HepG2 (cell line): ENCODE measurements around the gene IL1RAPL1. TPM values are rescaled to one million over a fixed set of nuclear protein-coding genes. Genes with fewer than 3 reads are reported as not detected.

Experiments used
- ATAC-seq: fragments of 200-7000 bp; cut with Tn5 transposase; 3 replicates; pipeline ENCODE4 v1.9.1; 2020; ENCODE audit warnings: mild to moderate bottlenecking, moderate library complexity
- BruUV-seq: library from RNA; stranded (reverse); fragments of 400-500 nt; replicated peaks from 2 replicates; lab custom pipeline; 2021; lab: Mats Ljungman, UMichigan
- CTCF ChIA-PET: fragments of 300-600 bp; formaldehyde crosslinking; extraction: SDS; loops from one replicate; lab custom pipeline; 2021; ENCODE audit warnings: low total read pairs, inconsistent platforms, low intra/inter-chr PET ratio; lab: Yijun Ruan, JAX
- POLR2A ChIA-PET: fragments of 350-600 bp; sonication (Branson Sonifier 250); formaldehyde crosslinking; loops from one replicate; lab custom pipeline; 2020; ENCODE audit warnings: antibody characterized with exemption, inconsistent platforms; lab: Yijun Ruan, JAX
- DNase-seq: peaks from one replicate; pipeline ENCODE4 v3.0.0-alpha.2; 2015; ENCODE audit warnings: low spot score
- FAIRE-seq: peaks from 3 replicates; lab custom pipeline; 2011; peaks lifted over from hg19 to GRCh38; lab: Jason Lieb, UNC
- H2AFZ ChIP-seq: one replicate; pipeline ENCODE4 v1.6.1; 2011; ENCODE audit warnings: low read length, inconsistent platforms
- H3K27ac ChIP-seq: fragments of 300-600 bp; 3 replicates; pipeline ENCODE4 v1.8.0; 2011; ENCODE audit warnings: mixed run types, mild to moderate bottlenecking, mixed read lengths, low read length, inconsistent platforms; ENCODE audit not compliant: insufficient read depth; ENCODE audit errors: extremely low read length
- H3K27me3 ChIP-seq, 2 experiments: fragments of 200-600 bp in 1 of 2; 2 replicates in 1 of 2; 3 replicates in 1 of 2; pipeline versions ENCODE4 v1.6.0 to v1.8.0; 2011; ENCODE audit warnings: low read length in 2 of 2, mild to moderate bottlenecking in 2 of 2, moderate library complexity in 2 of 2, inconsistent platforms in 1 of 2; ENCODE audit not compliant: insufficient read depth in 2 of 2, control insufficient read depth in 1 of 2
- H3K36me3 ChIP-seq, 2 experiments: fragments of 200-600 bp in 1 of 2; replicated peaks in 1 of 2; 2 replicates in 1 of 2; 3 replicates in 1 of 2; pipeline versions ENCODE4 v1.5.1 to v1.8.0; 2011; ENCODE audit warnings: low read length in 2 of 2, inconsistent platforms in 1 of 2; ENCODE audit not compliant: insufficient read depth in 2 of 2, control insufficient read depth in 1 of 2
- H3K4me1 ChIP-seq: 2 replicates; pipeline ENCODE4 v1.5.1; 2012; ENCODE audit warnings: low read length, inconsistent platforms; ENCODE audit not compliant: insufficient read depth
- H3K4me2 ChIP-seq: 2 replicates; pipeline ENCODE4 v1.6.0; 2011; ENCODE audit warnings: low read depth, low read length, inconsistent platforms
- H3K4me3 ChIP-seq, 3 experiments: fragments of 200-600 bp in 1 of 3; sonication (generic), shearing (Covaris generic) in 1 of 3; replicated peaks in 1 of 3; 2 replicates each; pipeline ENCODE4 v1.5.1; 2011 to 2016; ENCODE audit warnings: low read length in 3 of 3, inconsistent platforms in 2 of 3, low read depth in 2 of 3, mild to moderate bottlenecking in 2 of 3, control low read depth in 1 of 3, mixed read lengths in 1 of 3; ENCODE audit not compliant: insufficient read depth in 1 of 3
- H3K79me2 ChIP-seq: one replicate; pipeline ENCODE4 v1.6.1; 2011; ENCODE audit warnings: low read length, inconsistent platforms; ENCODE audit not compliant: insufficient read depth
- H3K9ac ChIP-seq: 2 replicates; pipeline ENCODE4 v1.6.0; 2011; ENCODE audit warnings: mild to moderate bottlenecking, low read depth, low read length, inconsistent platforms; ENCODE audit not compliant: insufficient read depth
- H3K9me3 ChIP-seq: 2 replicates; pipeline ENCODE4 v1.5.1; 2012; ENCODE audit warnings: mild to moderate bottlenecking, low read length
- H4K20me1 ChIP-seq: 2 replicates; pipeline ENCODE4 v1.6.0; 2011; ENCODE audit warnings: inconsistent platforms, mild to moderate bottlenecking, low read length, moderate library complexity; ENCODE audit not compliant: insufficient read depth
- FIP1L1 ChIP-seq: fragments of 200-400 bp; formaldehyde crosslinking; IDR thresholded peaks from 2 replicates; pipeline ENCODE4 v1.6.1; 2018; ENCODE audit warnings: low read depth, mild to moderate bottlenecking, low read length, moderate library complexity, borderline replicate concordance; ENCODE audit not compliant: insufficient read depth
- HDAC2 ChIP-seq: sonication (generic); formaldehyde crosslinking; IDR thresholded peaks from 2 replicates; pipeline ENCODE4 v1.4.0; 2020; ENCODE audit warnings: missing genetic modification reagents
- HNF4A ChIP-seq: sonication (generic); formaldehyde crosslinking; IDR thresholded peaks from 2 replicates; pipeline ENCODE4 v1.4.0; 2020; ENCODE audit warnings: missing genetic modification reagents
- IRX3 ChIP-seq: sonication (generic); formaldehyde crosslinking; IDR thresholded peaks from 2 replicates; pipeline ENCODE4 v1.8.1; 2023; ENCODE audit warnings: mild to moderate bottlenecking, low read depth, missing genetic modification reagents, borderline replicate concordance
- NBN ChIP-seq: fragments of 450-650 bp; conservative IDR thresholded peaks from 2 replicates; pipeline ENCODE4 v1.6.1; 2017
- NR2F6 ChIP-seq, 2 experiments: IDR thresholded peaks; 2 replicates each; pipeline ENCODE4 v1.6.1; 2016; ENCODE audit warnings: antibody characterized with exemption in 1 of 2, mild to moderate bottlenecking in 1 of 2
- SMAD1 ChIP-seq: sonication (generic); formaldehyde crosslinking; IDR thresholded peaks from 2 replicates; pipeline ENCODE4 v1.4.0; 2020; ENCODE audit warnings: missing genetic modification reagents, low read depth, mild to moderate bottlenecking, borderline replicate concordance
- SOX13 ChIP-seq, 3 experiments: fragments of 450-650 bp in 1 of 3; sonication (generic) in 1 of 3; formaldehyde crosslinking in 1 of 3; IDR thresholded peaks in 2 of 3; conservative IDR thresholded peaks in 1 of 3; 2 replicates each; pipeline versions ENCODE4 v1.5.0 to v1.6.1; 2016 to 2020; ENCODE audit warnings: antibody characterized with exemption in 1 of 3, mild to moderate bottlenecking in 1 of 3, missing compliant biosample characterization in 1 of 3, missing genetic modification reagents in 1 of 3, moderate library complexity in 1 of 3
- ZMYM3 ChIP-seq: sonication (generic); formaldehyde crosslinking; IDR thresholded peaks from 2 replicates; pipeline ENCODE4 v1.5.1; 2020; ENCODE audit warnings: mild to moderate bottlenecking, missing genetic modification reagents
- ZNF264 ChIP-seq: sonication (generic); formaldehyde crosslinking; IDR thresholded peaks from 2 replicates; pipeline ENCODE4 v1.4.0; 2020; ENCODE audit warnings: missing genetic modification reagents
- ZNF850 ChIP-seq: sonication (generic); formaldehyde crosslinking; conservative IDR thresholded peaks from 2 replicates; pipeline ENCODE4 v1.9.0; 2021; ENCODE audit warnings: mild to moderate bottlenecking, missing genetic modification reagents
- ZSCAN21 ChIP-seq: sonication (generic); formaldehyde crosslinking; IDR thresholded peaks from 2 replicates; pipeline ENCODE4 v1.8.0; 2022; ENCODE audit warnings: mild to moderate bottlenecking, missing genetic modification reagents, moderate library complexity, borderline replicate concordance
- WGBS: methylation state at CpG from one replicate; pipeline ENCODE4 v1.1.6; 2017; ENCODE audit warnings: low lambda C conversion rate; 5-methylcytosine and 5-hydroxymethylcytosine counted together
- in situ Hi-C: cut with HindIII; loops from 2 replicates; pipeline ENCODE4 v1.10.0; 2017; ENCODE audit warnings: low pct_unique_long_range_greater_than_20kb; ENCODE audit not compliant: extremely low pct_ligation_motif_present
- intact Hi-C: fragments of 100-400 bp; cut with micrococcal nuclease; formaldehyde crosslinking; loops from one replicate; pipeline ENCODE4 v1.10.0; 2022; ENCODE audit not compliant: unreplicated experiment
- polyA plus RNA-seq, 8 experiments: library from polyadenylated mRNA; depleted of rRNA in 3 of 8; stranded (reverse) in 7 of 8; unstranded in 1 of 8; fragments of >200 nt; fragmentation: Illumina TruSeq in 4 of 8; extraction: Trizol in 4 of 8; gene quantifications; 2 replicates each; pipeline versions ENCODE4 v1.2.1 to v1.2.3, GENCODE V29; 2011 to 2016; ENCODE audit warnings: low read depth in 4 of 8, missing spikeins in 1 of 8, mixed read lengths in 1 of 8; ENCODE audit not compliant: insufficient read depth in 1 of 8
- total RNA-seq, 5 experiments: library from RNA; depleted of rRNA; stranded (reverse); fragments of >200 nt; fragmentation: Illumina TruSeq; extraction: Trizol; gene quantifications; 2 replicates each; pipeline ENCODE4 v1.2.3, GENCODE V29; 2016; ENCODE audit warnings: low read depth in 1 of 5
- TF ChIP-seq, protein P1 (sequence below): sonication (generic); formaldehyde crosslinking; IDR thresholded peaks from 2 replicates; pipeline ENCODE4 v1.4.0; 2020; ENCODE audit warnings: mild to moderate bottlenecking, missing genetic modification reagents
- TF ChIP-seq, protein P2 (sequence below): IDR thresholded peaks from 2 replicates; pipeline ENCODE4 v1.6.1; 2016; ENCODE audit warnings: missing compliant biosample characterization, missing genetic modification reagents, borderline replicate concordance

The IL1RAPL1 gene
- total and polyA plus RNA-seq, 2 of the 13 experiments (the other 11 are each of a cell fraction or from before 2014, with no cell fraction given), result 0.04 TPM; not detected in 1

DNA sequence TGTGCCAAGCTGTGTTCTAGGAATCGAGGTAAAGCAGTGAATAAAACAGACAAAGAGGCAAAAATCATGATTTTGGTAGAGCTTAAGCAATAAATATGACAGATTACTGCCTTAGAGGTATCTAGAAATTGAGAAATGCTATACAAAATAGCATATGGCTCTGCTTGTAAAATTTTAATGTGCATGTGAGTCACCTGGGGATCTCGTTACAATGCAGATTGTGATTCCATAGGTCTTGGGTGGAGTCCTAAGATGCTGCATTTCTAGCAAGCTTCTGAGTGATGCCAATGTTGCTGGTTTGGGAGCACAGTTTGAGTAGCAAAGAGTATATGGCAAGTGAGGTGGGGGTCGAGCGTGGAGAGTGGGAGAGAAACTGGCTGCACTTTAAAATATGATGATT is 930.9 kb downstream of the IL1RAPL1 start:
- ATAC-seq (no peak), DNase-seq (no peak), FAIRE-seq (no peak)
- no TSS peak for BruUV-seq
- H2AFZ ChIP-seq, result no peak overlapping the region
- H3K9ac ChIP-seq, result no peak overlapping the region
- TF ChIP-seq, protein P1, sequence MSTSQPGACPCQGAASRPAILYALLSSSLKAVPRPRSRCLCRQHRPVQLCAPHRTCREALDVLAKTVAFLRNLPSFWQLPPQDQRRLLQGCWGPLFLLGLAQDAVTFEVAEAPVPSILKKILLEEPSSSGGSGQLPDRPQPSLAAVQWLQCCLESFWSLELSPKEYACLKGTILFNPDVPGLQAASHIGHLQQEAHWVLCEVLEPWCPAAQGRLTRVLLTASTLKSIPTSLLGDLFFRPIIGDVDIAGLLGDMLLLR (CRISPR knock-in tag), result no peak
- TF ChIP-seq ZMYM3 (CRISPR knock-in tag) (no peak), NBN (no peak), HNF4A (CRISPR knock-in tag) (no peak), ZSCAN21 (CRISPR knock-in tag) (no peak), ZNF264 (no peak), FIP1L1 (no peak), SMAD1 (CRISPR knock-in tag) (no peak), ZNF850 (CRISPR knock-in tag) (no peak), IRX3 (no peak), NR2F6 (IDR thresholded peaks at IDR 0.05) (no peak), NR2F6 (CRISPR knock-in tag; IDR thresholded peaks at IDR 0.05) (no peak), HDAC2 (CRISPR knock-in tag) (no peak), SOX13 (IDR thresholded peaks at IDR 0.05) (no peak), SOX13 (CRISPR knock-in tag; conservative IDR thresholded peaks at IDR 0.05 in 1 of 2, IDR thresholded peaks at IDR 0.05 in 1 of 2) (no peak)
- TF ChIP-seq, protein P2, sequence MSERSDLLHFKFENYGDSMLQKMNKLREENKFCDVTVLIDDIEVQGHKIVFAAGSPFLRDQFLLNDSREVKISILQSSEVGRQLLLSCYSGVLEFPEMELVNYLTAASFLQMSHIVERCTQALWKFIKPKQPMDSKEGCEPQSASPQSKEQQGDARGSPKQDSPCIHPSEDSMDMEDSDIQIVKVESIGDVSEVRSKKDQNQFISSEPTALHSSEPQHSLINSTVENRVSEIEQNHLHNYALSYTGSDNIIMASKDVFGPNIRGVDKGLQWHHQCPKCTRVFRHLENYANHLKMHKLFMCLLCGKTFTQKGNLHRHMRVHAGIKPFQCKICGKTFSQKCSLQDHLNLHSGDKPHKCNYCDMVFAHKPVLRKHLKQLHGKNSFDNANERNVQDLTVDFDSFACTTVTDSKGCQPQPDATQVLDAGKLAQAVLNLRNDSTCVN (CRISPR knock-in tag), result no peak
- H3K4me1 ChIP-seq, result no peaks in the 10 kb centered on the region
- WGBS, result 0% methylated on average over 4 of the region's 4 CpGs
- no peak overlapping the region for H3K4me2 ChIP-seq
- POLR2A ChIA-PET, result no interaction called here
- no peaks in the 10 kb centered on the region for H3K9me3 ChIP-seq
- intact Hi-C loops (no loop called here), in situ Hi-C loops (no loop called here)
- H3K27me3 ChIP-seq, result no peaks in the 10 kb centered on the region
- H3K4me3 ChIP-seq, result no peak overlapping the region
- CTCF ChIA-PET, result no interaction called here
- H3K27ac ChIP-seq, result no peak overlapping the region
- no peaks in the 10 kb centered on the region for H3K36me3 ChIP-seq
- H4K20me1 ChIP-seq, result no peaks in the 10 kb centered on the region
- no peaks in the 10 kb centered on the region for H3K79me2 ChIP-seq
